Neural crest cell (in vitro differentiated cells): ENCODE data around the gene BRS3. TPM values are rescaled to one million over a fixed set of nuclear protein-coding genes. Genes with fewer than 3 reads are reported as not detected.
"Not testable (repeated sequence)": the region's sequence is repeated elsewhere in the genome, so short reads cannot be mapped to it uniquely, and the experiment has no call there.

Experiments used
- DNase-seq: peaks from one replicate; pipeline ENCODE4 v3.0.0; 2021; ENCODE audit warnings: low read depth, mixed read lengths, low spot score
- H3K27ac Mint-ChIP-seq: one replicate; pipeline ENCODE4 v1.8.0; 2021; ENCODE audit warnings: mild to moderate bottlenecking, mixed read lengths; ENCODE audit not compliant: unreplicated experiment
- H3K27me3 Mint-ChIP-seq: 2 replicates; pipeline ENCODE4 v1.8.0; 2021; ENCODE audit warnings: low read depth, mild to moderate bottlenecking, mixed read lengths
- H3K36me3 Mint-ChIP-seq: 2 replicates; pipeline ENCODE4 v1.8.0; 2021; ENCODE audit warnings: low read depth, mild to moderate bottlenecking, mixed read lengths
- H3K4me1 Mint-ChIP-seq: 2 replicates; pipeline ENCODE4 v1.8.0; 2021; ENCODE audit warnings: mixed read lengths
- H3K4me3 Mint-ChIP-seq: one replicate; pipeline ENCODE4 v1.8.0; 2021; ENCODE audit warnings: mild to moderate bottlenecking, mixed read lengths
- H3K9me3 Mint-ChIP-seq: 2 replicates; pipeline ENCODE4 v1.8.0; 2021; ENCODE audit warnings: mixed read lengths
- CTCF ChIP-seq: fragments of 200-600 bp; sonication (generic); conservative IDR thresholded peaks from 2 replicates; pipeline ENCODE4 v1.5.0; 2021; ENCODE audit warnings: antibody characterized with exemption, mild to moderate bottlenecking
- long read RNA-seq: library from polyadenylated mRNA; unstranded; transcript quantifications from one replicate; pipeline ENCODE4 v2.0.0, GENCODE V29; 2020
- total RNA-seq: library from RNA; stranded (reverse); gene quantifications from 2 replicates; pipeline ENCODE4 v1.2.1, GENCODE V29; 2021

The BRS3 gene
- total RNA-seq = not detected in 2 replicates
- long read RNA-seq = 0 reads

- Mint-ChIP-seq H3K4me3 (no peak within 1 kb of the TSS), H3K27me3 (peaks cover 86% of the 10 kb centered on the region), H3K27ac (no peak within 1 kb of the TSS), H3K4me1 (no peaks in the 10 kb centered on the region), H3K9me3 (peaks cover 7% of the 10 kb centered on the region), H3K36me3 (no peaks in the 10 kb centered on the region)
- no peak for TF ChIP-seq CTCF
- no peak for DNase-seq
Observed at GRCh38 chrX:136487647-136488046, at the start of gene BRS3. BRS3 (plus strand) TSS chrX:136487947; CDS start chrX:136488115, 168 bp downstream.

- H3K4me1 Mint-ChIP-seq = no peaks in the 10 kb centered on the region
- H3K9me3 Mint-ChIP-seq = peaks cover 11% of the 10 kb centered on the region
- TF ChIP-seq CTCF = no peak
- no peaks in the 10 kb centered on the region for H3K27me3 Mint-ChIP-seq
- H3K4me3 Mint-ChIP-seq = no peak overlapping the region
- H3K27ac Mint-ChIP-seq = no peak overlapping the region
- no peaks in the 10 kb centered on the region for H3K36me3 Mint-ChIP-seq
- no peak for DNase-seq
Observed at GRCh38 chrX:136438192-136438591, 49.6 kb upstream of the BRS3 start.

- DNase-seq, H3K27ac Mint-ChIP-seq, H3K9me3 Mint-ChIP-seq, H3K36me3 Mint-ChIP-seq, H3K4me1 Mint-ChIP-seq, H3K27me3 Mint-ChIP-seq, H3K4me3 Mint-ChIP-seq: not testable (repeated sequence)
Observed at GRCh38 chrX:136445674-136446073, 42.1 kb upstream of the BRS3 start.

GRCh38 chrX:136446208-136446607 lies 41.5 kb upstream of the BRS3 start:
- H3K9me3 Mint-ChIP-seq = no peaks in the 10 kb centered on the region
- no peak overlapping the region for H3K27ac Mint-ChIP-seq
- no peak for TF ChIP-seq CTCF

GRCh38 chrX:136447308-136447707 lies 40.4 kb upstream of the BRS3 start:
- Mint-ChIP-seq H3K27ac (no peak overlapping the region), H3K36me3 (no peaks in the 10 kb centered on the region), H3K4me1 (no peaks in the 10 kb centered on the region), H3K4me3 (no peak overlapping the region), H3K27me3 (no peaks in the 10 kb centered on the region), H3K9me3 (no peaks in the 10 kb centered on the region)
- no peak for DNase-seq
- TF ChIP-seq CTCF = no peak

More at GRCh38 chrX:136446208-136446607, 41.5 kb upstream of the BRS3 start:
- Mint-ChIP-seq H3K4me1 (no peaks in the 10 kb centered on the region), H3K36me3 (no peaks in the 10 kb centered on the region), H3K27me3 (no peaks in the 10 kb centered on the region), H3K4me3 (no peak overlapping the region)
- DNase-seq = no peak

- Mint-ChIP-seq H3K36me3 (no peaks in the 10 kb centered on the region), H3K9me3 (no peaks in the 10 kb centered on the region), H3K27ac (no peak overlapping the region), H3K4me1 (no peaks in the 10 kb centered on the region), H3K27me3 (no peaks in the 10 kb centered on the region), H3K4me3 (no peak overlapping the region)
- DNase-seq = no peak
- TF ChIP-seq CTCF = no peak
Observed at GRCh38 chrX:136447968-136448367, 39.8 kb upstream of the BRS3 start.
